Left forelimb (tissue), 1 donor: ENCODE measurements around the gene ABLIM3.
A peak's percentile ranks its signal among the peaks of the same experiment; 100 is the strongest.

Experiments
- DNase-seq: peaks from one replicate; pipeline ENCODE4 v3.0.0-alpha.2; 2018; ENCODE audit warnings: low spot score

ABLIM3 gene

GRCh38 chr5:149141224-149141956 lies at the start of gene ABLIM3:
ABLIM3 (plus strand) TSS chr5:149141493; CDS start chr5:149142096, 603 bp downstream.
- peak; percentile 85 for DNase-seq

- DNase-seq, result no peak
Observed at GRCh38 chr5:149093625-149094024, 47.7 kb upstream of the ABLIM3 start.

DNA sequence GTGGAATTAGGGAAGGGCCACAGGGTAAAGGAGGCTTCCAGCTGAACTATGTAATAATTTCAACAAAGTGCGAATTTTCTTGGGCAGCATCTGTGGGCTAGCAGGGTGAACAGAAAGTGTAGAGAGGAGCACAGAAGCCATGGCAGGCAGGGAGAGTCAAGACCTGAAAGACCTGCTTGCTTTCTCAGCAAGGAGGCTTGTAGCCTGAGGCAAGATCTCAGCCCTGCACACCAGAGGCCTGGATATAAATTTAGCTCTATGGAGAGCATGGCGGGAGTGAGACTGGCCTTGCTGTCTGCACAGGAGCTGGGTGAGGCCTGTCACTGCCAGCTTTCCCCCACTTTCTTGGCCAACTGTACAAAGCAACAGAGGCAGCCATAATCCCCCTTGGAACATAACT lies 46.3 kb upstream of the ABLIM3 start:
- no peak for DNase-seq

- no peak for DNase-seq
Observed at GRCh38 chr5:149099920-149100319, 41.4 kb upstream of the ABLIM3 start.

- DNase-seq, result no peak
Observed at GRCh38 chr5:149100331-149100730, 41.0 kb upstream of the ABLIM3 start.

DNA sequence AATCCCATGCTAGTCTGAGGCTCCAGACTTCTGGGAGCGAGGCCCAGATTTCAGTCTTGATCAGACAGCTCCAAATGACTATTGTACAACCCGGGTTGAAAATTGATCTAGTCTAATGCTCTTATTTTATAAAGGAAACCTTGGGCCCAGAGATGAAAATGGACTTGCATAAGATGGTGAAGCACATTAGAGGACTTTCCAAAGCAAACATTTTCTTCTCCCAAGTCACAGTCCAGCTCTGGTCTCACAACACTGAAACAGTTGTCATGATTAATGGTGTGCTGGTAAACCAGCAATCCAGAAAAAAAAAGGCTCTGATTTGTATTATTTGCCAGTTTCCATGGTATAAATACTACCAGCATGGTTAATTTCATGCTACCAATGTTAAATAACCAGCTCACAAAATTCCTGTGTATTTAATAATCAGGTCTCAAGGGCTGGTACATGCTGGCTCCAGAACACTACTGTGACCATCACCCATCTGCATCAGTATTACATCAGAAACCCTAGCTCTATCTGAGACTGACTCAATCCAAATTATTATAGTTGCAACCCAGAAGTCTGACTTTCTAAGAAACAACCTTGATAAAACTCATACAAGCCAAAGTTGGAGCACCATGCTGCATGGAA lies 32.5 kb upstream of the ABLIM3 start:
- DNase-seq, result no peak

- DNase-seq, result no peak
Observed at GRCh38 chr5:149110406-149110805, 30.9 kb upstream of the ABLIM3 start.

DNA sequence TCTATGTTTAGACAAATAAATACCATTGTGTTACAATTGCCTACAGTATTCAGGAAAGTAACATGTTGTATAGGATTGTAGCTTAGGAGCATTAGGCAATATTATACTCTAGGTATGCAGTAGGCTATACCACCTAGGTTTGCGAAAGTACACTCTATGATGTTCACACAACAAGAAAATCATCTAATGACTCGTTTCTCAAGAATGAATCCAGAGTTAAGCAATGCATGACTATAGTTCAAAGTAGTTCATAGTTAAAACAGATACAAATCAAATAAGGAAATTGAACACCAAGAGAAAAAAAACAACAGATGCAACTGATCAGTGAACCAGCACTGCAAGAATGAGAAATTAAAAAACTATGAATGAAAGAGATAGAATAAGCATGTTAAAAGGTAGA lies 27.6 kb upstream of the ABLIM3 start:
- no peak for DNase-seq

GRCh38 chr5:149114403-149115312 lies 26.6 kb upstream of the ABLIM3 start:
- no peak for DNase-seq

GRCh38 chr5:149117970-149118369 lies 23.3 kb upstream of the ABLIM3 start:
- DNase-seq, result no peak

DNA sequence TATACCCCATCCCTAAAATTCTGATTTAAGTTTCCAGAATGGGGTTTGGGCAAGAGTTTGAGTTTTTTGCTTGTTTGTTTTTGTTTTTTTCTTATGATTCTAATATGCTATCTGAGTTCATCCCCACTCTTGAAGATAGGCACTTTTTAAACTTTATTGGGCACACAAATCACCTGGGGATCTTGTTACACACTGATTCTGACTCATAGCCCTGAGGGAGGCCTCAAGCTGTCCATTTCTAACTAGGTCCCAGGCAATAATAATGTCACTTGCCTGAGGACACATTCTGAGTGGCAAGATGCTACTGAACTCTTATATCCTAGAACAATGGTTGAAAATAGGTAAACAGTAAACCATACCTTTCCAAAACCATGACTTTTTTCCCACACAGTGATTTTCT lies 22.8 kb upstream of the ABLIM3 start:
- no peak for DNase-seq

GRCh38 chr5:149121145-149121544 lies 20.1 kb upstream of the ABLIM3 start:
- DNase-seq, result no peak

- no peak for DNase-seq
Observed at GRCh38 chr5:149123211-149123610, 18.1 kb upstream of the ABLIM3 start.

GRCh38 chr5:149125386-149125891 lies 15.9 kb upstream of the ABLIM3 start:
- DNase-seq, result no peak

DNA sequence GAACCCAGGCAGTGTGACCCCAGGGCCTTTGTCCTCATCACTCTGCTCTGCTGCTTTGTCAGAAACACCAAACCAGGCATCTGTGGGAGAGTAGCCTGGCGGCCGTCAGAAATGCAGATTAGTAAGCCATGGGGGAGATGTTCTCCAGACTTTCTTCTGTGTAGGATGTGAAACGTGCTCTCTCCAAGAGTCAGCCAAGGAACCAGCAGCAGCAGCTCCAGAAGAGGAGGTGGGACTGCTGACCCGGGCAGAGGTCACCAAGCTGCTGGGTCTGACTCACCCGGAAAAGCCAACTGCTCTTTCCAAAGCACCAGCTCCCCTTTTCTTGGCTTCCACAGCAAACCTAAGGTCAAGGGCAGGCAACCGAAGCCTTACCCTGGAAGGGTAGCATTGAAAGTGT lies 14.4 kb upstream of the ABLIM3 start:
- DNase-seq, result no peak

DNA sequence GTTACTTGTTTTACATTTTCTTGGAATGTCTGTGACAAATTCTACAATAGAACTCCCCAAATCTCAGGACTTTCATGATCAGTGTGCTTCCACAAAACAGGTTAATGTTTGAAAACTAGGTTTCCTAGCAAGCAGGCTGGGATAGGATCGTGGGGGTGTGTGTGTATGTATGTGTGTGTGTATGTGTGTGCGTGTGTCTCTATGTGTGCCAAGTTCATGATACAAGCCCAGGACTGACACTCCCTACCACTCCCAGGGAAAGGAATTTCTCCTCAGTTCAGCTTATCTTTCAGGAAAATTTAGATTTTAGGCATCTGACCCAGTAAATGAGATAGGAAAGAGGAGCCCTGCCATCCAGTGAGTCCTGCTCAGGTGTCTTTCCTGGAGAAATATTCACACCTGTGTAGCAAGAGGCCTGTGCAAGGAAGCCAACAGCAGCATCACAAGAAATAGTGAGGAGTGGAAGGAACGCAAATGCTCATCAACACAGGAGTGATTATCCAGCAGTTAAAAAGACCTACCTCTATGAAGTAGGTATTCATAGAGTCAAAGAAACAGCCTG lies 13.8 kb upstream of the ABLIM3 start:
- no peak for DNase-seq

DNA sequence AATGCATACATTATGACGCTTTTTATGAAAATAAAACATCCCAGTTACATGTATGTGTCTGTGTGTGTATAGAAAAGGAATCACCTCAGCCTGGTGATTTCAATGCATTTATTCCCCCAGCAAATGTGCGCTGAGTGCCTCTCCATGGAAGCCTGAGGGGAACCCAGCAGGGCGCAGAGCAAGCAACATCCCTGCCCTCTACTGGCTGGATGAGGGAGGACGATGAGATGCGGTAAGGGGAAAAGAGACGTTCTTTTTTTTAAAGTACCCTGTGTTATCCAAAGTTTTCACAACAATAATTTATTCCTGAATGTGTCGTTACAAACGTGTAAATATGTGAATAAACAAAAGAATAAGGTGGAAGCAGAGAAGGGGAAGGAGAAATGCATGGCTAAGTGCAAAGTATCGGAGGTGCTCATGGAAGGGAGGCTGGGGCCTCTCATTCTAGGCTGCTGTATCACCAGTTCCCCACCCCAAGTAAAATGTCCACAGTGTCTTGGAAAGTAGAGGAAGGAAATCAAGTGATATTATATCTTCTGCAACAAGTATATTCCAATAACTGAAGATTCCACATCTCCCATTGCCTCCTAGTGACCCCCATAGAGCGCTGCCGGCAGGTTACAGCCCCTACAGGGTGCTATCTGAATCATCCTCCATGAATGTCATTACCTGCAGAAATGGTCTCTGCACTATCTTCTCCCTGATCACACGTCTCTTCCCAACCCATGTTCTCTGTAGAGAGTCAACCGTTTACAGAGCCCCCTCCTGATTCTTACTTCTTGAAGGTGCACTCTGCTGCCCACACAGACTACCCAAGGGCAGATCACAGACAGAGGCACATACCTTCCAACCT lies 13.0 kb upstream of the ABLIM3 start:
- no peak for DNase-seq

DNA sequence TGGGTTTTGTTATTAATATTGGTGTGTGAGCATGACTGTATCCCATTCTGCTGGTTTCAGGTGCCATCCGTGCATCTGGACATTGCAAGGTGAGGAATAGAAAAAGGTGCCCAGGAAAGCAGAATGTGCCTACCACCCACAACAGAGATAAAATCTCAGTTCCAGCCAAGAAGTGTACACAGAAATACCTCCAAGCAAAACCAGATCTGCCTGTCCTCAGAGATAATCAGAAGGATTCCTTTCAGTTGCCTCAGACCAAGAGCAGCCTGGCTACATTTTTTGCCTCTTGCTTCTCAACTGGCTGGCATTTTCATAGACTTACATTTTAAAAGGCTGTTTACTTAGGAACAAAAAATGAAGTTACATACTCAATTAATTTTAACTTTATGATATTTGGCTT lies 12.1 kb upstream of the ABLIM3 start:
- no peak for DNase-seq

DNA sequence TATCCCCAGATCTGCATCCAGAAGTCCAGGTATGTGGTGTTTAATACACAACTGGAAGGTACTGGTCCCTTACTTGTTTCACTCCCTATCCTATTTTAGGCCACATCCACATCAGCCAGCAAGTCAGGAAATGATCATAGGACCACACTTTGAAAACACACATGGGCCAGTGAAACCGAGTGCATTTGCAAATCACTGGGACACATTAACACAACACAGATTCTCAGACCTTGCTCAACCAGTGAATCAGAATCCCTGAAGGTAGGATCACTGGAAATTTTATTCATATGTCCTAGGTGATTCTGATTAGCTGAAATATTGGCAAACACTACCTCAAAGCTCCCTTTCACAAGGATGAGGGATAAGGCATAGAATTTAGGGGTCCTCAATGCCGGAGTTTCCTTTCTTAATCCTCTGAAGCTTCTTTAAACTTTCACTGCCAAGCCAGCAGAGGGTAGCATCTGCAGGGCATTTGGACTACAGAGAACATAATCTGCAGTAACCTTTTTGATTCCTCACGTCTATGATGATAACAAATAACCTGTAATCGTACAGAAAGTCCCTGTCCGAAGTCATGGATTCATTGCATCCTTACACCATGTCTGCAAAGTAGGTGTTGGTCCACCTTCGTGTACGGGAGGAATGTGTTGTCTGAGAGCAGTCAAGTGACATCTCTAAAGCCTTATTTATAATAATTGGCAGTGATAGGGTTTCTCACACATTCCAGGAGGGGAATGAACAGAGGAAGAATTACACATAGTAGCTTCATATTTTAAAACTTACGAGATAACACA lies 11.0 kb upstream of the ABLIM3 start:
- no peak for DNase-seq

DNA sequence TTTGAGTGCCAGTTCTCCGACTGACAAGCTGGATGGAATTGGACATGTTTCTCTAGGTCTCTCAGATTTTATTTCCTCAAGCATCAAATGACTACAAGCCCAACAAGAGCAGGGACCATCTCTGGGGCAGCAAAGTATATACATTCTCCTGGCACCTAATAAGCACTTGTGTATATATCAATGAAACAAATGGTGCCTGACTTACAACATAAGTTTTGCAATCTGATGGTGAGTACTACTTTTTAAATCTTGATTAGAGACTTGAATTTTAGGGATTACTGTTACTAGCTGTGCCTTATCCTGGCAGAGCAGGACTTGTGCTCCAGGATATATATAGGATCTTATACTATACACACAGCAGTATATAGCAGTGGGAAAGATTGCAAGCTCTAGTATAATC lies 8.8 kb upstream of the ABLIM3 start:
- DNase-seq, result no peak
